ENCODE measurements around the gene ARID5B.

GRCh38 chr10:61923950-61924274 is 22.4 kb downstream of the ARID5B start:
- no peak for TF ChIP-seq POLR2A (IDR thresholded peaks at IDR 0.05)
- no peak for TF ChIP-seq CTCF (IDR thresholded peaks at IDR 0.05)

Measured in Peyer's patch (tissue), 4 donors.